GM12873 (cell line): ENCODE results near the gene GPR107.

Experiments
- TF ChIP-seq, protein P1 (sequence below): IDR thresholded peaks from 2 replicates; pipeline ENCODE4 v1.5.1; 2012; ENCODE audit warnings: low read depth, mild to moderate bottlenecking, moderate library complexity, low read length, control low read depth; ENCODE audit not compliant: insufficient read depth; ENCODE audit errors: missing control alignments

The GPR107 gene

DNA sequence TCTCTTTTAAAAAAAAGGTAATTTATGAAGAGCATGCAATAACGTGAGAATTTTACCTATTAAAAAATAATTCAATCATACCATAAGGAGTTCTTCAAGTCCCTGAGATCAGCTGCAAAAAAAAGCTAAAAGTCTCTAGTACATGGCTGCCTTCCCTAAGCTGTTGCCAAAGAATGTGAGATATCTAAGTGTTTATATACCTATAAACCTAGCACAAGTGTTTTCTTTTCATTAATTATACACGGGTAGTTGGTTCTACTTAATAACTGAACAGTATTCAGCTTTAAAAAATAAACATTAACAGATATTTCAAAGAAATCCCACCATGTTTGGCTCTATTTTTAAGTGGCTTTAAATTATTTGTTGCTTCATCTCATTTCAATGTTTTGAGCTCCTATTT is 36.6 kb upstream of the GPR107 start:
- TF ChIP-seq, protein P1, sequence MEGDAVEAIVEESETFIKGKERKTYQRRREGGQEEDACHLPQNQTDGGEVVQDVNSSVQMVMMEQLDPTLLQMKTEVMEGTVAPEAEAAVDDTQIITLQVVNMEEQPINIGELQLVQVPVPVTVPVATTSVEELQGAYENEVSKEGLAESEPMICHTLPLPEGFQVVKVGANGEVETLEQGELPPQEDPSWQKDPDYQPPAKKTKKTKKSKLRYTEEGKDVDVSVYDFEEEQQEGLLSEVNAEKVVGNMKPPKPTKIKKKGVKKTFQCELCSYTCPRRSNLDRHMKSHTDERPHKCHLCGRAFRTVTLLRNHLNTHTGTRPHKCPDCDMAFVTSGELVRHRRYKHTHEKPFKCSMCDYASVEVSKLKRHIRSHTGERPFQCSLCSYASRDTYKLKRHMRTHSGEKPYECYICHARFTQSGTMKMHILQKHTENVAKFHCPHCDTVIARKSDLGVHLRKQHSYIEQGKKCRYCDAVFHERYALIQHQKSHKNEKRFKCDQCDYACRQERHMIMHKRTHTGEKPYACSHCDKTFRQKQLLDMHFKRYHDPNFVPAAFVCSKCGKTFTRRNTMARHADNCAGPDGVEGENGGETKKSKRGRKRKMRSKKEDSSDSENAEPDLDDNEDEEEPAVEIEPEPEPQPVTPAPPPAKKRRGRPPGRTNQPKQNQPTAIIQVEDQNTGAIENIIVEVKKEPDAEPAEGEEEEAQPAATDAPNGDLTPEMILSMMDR: no peak

DNA sequence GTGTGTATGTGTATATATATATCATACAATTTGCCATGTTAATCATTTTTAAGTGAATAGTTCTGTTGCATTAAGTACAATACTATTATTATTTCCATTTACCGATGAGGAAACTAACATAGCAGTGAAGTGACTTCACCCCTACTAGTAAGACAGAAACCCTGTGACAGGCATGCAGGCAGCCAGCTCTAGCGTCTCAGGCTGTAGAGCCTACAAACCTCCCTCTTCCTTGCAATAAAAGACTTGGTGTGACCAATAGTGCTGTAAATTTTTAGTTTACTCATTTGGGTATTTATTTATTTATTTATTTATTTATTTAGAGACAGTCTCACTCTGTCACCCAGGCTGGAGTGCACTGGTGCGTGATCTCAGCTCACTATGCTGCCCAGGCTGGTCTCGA is 35.4 kb upstream of the GPR107 start:
- TF ChIP-seq, protein P1: no peak

DNA sequence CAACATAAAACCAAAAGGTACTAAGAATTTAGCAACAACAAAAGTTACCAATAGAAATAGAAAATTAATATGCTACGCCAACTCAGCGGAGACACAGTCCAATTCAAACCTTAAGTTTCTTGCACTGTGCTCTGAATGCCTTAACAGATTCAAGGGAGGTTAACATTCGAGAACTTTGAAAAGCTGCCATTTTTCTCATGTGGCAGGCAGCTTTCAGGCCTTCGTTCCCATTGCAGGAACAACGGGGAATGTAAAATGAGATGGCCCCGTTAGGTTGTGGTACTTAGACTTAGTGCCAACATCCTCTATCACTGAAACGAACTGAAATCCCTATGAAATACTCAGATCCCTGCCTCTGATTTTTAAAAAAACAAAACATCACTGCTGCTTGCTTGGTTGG is 33.1 kb upstream of the GPR107 start:
- TF ChIP-seq, protein P1: no peak

DNA sequence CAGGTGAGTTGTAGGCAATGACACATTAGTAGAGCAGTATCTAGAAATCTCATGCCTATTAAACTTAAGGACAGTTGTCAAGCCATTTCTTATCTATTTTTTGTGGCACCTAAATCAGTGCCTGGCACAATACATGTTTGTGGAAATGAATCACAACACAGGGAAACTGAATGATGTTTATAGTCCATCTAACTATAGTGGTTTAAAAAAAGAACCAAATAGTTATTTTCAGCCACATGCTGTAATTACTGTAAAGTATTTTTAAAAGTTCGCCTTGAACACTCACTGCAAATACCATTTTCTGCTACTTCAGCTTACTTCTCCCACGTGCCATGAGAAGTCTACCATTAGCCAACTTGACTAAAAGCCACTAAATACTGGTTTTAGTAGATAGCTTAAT is 32.6 kb upstream of the GPR107 start:
- TF ChIP-seq, protein P1: no peak

DNA sequence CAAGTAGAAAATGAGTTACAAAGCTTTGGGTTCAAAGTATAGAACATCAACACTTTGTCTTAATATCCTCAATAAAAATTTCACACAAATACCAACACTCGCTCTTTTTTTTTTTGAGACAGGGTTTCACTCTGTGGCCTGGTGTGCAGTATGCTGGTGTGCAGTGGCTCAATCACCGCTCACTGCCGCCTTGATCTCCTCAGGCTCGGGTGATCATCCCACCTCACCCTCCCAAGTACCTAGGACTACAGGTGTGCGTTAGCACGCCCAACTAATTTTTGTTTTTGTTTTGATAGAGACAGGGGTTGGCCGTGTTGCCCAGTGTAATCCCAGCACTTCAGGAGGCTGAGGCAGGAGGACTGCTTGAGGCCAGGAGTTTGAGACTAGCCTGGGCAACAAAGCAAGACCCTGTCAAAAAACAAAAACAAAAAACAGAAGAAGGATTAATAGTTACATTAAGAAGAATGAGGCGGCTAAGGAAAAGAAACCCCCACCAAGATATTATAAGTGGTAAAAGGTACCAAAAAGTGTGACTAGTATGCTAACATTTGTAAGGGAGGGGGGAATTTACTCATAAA is 31.1 kb upstream of the GPR107 start:
- TF ChIP-seq, protein P1: no peak

DNA sequence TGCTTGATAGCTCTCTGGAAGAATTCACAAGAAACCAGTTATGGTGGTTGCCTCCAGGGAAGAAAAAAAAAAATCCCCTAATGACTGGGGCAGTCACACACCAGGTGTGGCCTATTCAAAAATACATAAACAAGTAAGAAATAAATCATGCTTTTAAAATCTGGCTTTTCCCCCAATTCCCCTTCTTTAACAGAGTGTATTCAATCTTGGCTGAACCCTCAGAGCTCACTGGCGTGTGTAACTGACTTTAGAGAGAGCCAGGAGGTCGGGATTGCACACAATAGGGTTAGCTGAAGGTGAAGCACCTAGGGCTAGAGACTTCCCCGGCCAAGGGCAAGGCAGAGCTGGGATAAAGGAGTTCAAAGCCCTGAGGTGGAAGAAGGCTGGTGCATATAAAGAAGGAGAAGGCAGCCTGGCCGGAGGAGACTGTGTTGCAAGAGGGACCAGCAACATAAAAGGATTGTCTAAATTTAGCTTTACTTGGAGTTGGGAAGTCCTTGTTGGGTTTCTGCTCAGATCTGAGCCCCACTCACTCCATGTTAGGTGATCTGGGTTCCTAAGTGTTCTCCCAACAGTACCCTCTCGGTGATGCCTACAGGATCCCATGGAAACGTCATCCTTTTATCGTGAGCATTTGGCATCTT is 30.4 kb upstream of the GPR107 start:
- TF ChIP-seq, protein P1: no peak

DNA sequence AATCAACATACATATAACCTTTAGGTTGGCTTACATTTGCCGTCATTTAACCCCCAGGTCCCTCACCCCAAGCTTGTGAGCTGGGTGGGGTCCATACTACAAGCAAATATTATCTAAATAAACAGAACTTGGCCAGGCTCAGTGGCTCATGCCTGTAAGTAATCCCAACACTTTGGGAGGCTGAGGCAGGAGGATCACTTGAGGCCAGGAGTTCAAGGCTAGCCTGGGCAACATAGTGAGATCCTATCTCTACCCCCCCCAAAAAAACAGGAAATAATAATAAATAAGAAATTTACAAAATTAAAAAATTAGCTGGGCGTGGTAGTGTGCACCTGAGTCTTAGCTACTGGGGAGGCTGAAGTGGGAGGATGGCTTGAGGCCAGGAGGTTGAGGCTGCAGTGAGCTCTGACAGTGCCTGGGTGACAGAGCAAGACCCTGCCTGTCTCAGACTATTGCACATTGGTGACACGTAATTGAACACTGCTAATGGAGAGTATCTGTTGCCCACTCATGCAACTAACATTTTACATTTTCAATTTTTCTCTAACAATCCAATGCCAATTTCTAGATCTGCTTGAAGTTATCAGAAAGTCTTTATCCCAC is 29.6 kb upstream of the GPR107 start:
- TF ChIP-seq, protein P1: no peak
